AG04450 (cell line): ENCODE results near the gene CANT1. TPM values are rescaled to one million over a fixed set of nuclear protein-coding genes. Genes with fewer than 3 reads are reported as not detected.
A peak's percentile ranks its signal among the peaks of the same experiment; 100 is the strongest.

Source experiments
- CTCF ChIA-PET: fragments of 300-600, 350-600 bp; formaldehyde crosslinking; extraction: SDS; loops from one replicate; lab custom pipeline; 2022; ENCODE audit warnings: antibody characterized with exemption, inconsistent platforms; lab: Charles Lee
- POLR2A ChIA-PET: fragments of 350-600 bp; formaldehyde crosslinking; extraction: SDS; loops from one replicate; lab custom pipeline; 2021; ENCODE audit warnings: antibody characterized with exemption, inconsistent platforms; lab: Yijun Ruan, JAX
- DNase-seq: peaks from one replicate; pipeline ENCODE4 v3.0.0-alpha.2; 2011; ENCODE audit warnings: low read depth, low spot score
- H3K27ac ChIP-seq: one replicate; pipeline ENCODE4 v1.5.1; 2012; ENCODE audit warnings: low read depth, low read length, control low read depth
- H3K27me3 ChIP-seq: one replicate; pipeline ENCODE4 v1.6.0; 2012; ENCODE audit warnings: low read length; ENCODE audit not compliant: control insufficient read depth, insufficient read depth
- H3K4me3 ChIP-seq: 2 replicates; pipeline ENCODE4 v1.5.1; 2011; ENCODE audit warnings: mild to moderate bottlenecking, low read depth, low read length, control low read depth
- H3K9me3 ChIP-seq: 2 replicates; pipeline ENCODE4 v1.5.1; 2012; ENCODE audit warnings: low read length; ENCODE audit not compliant: control insufficient read depth, insufficient read depth
- polyA plus RNA-seq: library from polyadenylated mRNA; depleted of rRNA; stranded (reverse); fragments of >200 nt; gene quantifications from 2 replicates; pipeline ENCODE4 v1.2.3, GENCODE V29; 2011
- TF ChIP-seq, protein P1 (sequence below): IDR thresholded peaks from 2 replicates; pipeline ENCODE4 v1.5.1; 2011; ENCODE audit warnings: low read depth, low read length, control low read depth, inconsistent platforms

CANT1 gene
- polyA plus RNA-seq, 1 experiment: 61.6 TPM

DNA sequence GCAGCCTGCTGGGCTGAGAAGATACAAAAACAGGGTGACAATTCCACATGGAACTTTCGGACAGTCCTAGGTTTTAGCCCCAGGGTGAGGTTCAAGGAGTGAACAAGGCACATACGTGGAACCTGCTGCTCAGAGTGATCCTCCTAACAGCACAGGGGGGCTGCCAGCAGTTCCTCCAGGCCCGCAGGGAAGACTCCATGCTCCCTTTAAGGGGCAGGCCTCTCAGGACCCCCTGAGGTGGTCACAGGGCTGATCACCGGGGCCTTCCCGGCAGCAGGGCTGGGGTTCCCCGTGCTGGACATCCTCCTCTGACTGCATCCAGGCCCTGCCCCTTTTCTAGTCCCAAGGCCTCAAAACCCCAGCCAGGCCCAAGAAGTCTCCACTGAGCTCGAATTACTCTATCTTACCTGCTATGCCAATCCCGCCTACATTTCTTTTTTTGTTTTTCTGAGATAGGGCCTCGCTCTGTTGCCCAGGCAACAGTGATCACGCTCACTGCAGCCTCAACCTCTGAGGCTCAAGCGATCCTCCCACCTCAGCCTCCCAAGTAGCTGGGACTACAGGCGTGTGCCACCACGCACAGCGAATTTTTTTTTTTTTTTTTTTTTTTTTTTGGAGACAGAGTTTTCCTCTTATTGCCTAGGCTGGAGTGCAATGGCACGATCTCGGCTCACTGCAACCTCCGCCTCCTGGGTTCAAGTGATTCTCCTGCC is 10.4 kb downstream of the CANT1 start:
- Histone ChIP-seq H3K27me3 (no peaks in the 10 kb centered on the region), H3K9me3 (peaks cover 5% of the 10 kb centered on the region; the same call in 1 of the 2 replicates), H3K4me3 (no peak overlapping the region), H3K27ac (no peak overlapping the region)
- CTCF ChIA-PET: interaction anchor here (0.6 to 0.8 kb wide), 2 partner anchors 34 to 37 kb away, joined by 3 read pairs; no protein-coding TSS in a partner anchor
- POLR2A ChIA-PET: interaction anchor here (1.1 kb wide), 1 partner anchor 10 kb away, joined by 4 read pairs; the partner anchor contains the start of gene CANT1
- TF ChIP-seq, protein P1, sequence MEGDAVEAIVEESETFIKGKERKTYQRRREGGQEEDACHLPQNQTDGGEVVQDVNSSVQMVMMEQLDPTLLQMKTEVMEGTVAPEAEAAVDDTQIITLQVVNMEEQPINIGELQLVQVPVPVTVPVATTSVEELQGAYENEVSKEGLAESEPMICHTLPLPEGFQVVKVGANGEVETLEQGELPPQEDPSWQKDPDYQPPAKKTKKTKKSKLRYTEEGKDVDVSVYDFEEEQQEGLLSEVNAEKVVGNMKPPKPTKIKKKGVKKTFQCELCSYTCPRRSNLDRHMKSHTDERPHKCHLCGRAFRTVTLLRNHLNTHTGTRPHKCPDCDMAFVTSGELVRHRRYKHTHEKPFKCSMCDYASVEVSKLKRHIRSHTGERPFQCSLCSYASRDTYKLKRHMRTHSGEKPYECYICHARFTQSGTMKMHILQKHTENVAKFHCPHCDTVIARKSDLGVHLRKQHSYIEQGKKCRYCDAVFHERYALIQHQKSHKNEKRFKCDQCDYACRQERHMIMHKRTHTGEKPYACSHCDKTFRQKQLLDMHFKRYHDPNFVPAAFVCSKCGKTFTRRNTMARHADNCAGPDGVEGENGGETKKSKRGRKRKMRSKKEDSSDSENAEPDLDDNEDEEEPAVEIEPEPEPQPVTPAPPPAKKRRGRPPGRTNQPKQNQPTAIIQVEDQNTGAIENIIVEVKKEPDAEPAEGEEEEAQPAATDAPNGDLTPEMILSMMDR: no peak
- no peak for DNase-seq

DNA sequence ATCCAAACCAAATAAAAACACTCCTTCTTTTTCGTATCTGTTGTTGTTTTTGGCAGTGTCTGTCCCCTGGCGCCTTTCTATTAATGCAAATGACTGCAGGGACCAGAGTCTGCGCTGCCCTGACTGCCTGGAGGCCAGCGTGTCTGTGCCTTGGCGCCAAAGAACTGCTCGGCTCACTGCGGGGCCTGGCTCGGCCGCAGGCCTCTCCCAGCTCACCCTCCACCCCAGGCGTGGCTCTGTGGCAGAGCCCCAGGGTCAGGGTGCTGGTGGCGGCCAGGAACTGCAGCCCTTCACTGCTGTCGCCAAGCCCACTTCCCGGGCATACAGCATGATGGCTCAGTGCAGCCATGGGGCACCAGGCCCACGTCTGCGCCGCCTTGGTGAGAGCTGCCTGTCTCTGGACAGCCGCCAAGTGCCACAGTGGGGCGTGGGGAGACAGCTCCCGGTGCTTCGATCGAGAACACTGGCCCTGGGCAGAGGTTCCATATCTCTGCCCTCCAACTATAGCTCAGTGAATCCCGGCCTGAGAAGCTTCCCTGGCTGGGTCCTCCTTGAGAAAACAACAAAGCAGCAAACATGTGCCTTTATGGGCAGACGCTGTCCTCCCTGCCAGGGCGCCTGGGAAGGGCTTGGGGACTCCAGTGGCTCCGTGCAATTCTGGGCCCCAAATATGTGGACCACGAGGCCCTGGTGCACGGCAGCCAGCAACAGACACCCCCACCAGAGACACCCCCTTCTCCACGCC is 11.1 kb downstream of the CANT1 start:
- H3K27me3 ChIP-seq: no peaks in the 10 kb centered on the region
- no peak overlapping the region for H3K4me3 ChIP-seq
- TF ChIP-seq, protein P1: no peak
- peak overlapping the region; percentile 31 for H3K27ac ChIP-seq
- peaks cover 12% of the 10 kb centered on the region; the same call in 1 of the 2 replicates for H3K9me3 ChIP-seq
- CTCF ChIA-PET: no interaction called here
- no peak for DNase-seq
- POLR2A ChIA-PET: no interaction called here

DNA sequence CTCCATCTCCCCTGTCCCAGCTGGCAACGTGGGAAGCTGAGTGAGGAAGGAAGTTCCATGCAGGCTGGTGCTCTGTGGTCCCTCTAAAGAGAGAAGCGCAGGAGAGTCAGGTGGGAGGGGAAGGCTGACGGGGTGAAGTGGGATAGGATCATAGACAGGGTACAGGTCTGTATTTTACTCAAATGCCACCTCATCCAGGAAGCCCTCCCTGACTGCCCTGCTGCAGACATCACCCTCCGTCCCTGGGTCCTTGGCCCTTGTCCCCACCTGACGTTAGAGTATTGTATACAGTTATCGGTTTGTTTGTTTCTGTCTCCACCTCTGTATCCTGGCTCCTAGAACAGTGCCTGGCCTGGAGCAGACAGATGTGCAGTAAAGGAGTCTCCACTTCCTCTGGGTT is 11.7 kb downstream of the CANT1 start:
- ChIA-PET CTCF (interaction anchor here (0.6 kb wide), 1 partner anchor 27 kb away, joined by 3 read pairs; no protein-coding TSS in a partner anchor), POLR2A (no interaction called here)
- Histone ChIP-seq H3K9me3 (peaks cover 13% of the 10 kb centered on the region; the same call in 1 of the 2 replicates), H3K27ac (peak overlapping the region; percentile 31), H3K27me3 (no peaks in the 10 kb centered on the region), H3K4me3 (no peak overlapping the region)
- TF ChIP-seq, protein P1: no peak
- DNase-seq: no peak

DNA sequence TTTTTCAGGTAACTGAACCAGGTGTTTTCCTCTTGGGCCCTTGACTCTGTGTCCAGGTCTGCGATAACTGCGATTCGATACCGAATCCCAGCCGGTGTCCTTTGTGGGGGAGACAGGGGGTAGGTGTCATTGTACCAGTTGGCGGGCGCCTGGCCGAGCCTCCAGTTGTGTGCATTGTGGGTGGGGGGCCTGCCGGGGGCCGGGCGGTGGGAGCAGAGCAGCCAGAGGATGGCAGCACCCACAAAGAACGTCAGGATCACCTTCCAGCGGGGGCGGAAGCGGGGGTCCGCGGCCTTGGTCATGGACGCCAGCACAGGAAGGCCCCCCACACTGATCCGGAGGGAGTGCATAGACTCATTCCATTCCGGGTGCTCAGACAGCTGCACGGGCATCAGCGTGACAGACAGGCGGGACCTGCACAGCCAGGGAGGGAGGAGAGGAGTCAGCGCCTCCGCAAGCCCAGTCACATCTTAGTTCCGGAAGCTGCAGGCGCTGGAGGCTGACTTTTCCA is 12.3 kb downstream of the CANT1 start:
- DNase-seq: no peak
- POLR2A ChIA-PET: no interaction called here

More for the DNA sequence above, 12.3 kb downstream of the CANT1 start:
- H3K4me3 ChIP-seq: no peak overlapping the region
- no peak overlapping the region for H3K27ac ChIP-seq
- no peaks in the 10 kb centered on the region for H3K27me3 ChIP-seq
- H3K9me3 ChIP-seq: peaks cover 13% of the 10 kb centered on the region; the same call in 1 of the 2 replicates
- TF ChIP-seq, protein P1: no peak
- CTCF ChIA-PET: interaction anchor here (0.6 kb wide), 1 partner anchor 27 kb away, joined by 3 read pairs; no protein-coding TSS in a partner anchor
